ENCODE measurements around the gene DMRTC2.

DMRTC2 gene

GRCh38 chr19:41890936-41891335 lies 46.1 kb downstream of the DMRTC2 start:
- DNase-seq (ENCODE audit: low read depth) = no peak

DNA sequence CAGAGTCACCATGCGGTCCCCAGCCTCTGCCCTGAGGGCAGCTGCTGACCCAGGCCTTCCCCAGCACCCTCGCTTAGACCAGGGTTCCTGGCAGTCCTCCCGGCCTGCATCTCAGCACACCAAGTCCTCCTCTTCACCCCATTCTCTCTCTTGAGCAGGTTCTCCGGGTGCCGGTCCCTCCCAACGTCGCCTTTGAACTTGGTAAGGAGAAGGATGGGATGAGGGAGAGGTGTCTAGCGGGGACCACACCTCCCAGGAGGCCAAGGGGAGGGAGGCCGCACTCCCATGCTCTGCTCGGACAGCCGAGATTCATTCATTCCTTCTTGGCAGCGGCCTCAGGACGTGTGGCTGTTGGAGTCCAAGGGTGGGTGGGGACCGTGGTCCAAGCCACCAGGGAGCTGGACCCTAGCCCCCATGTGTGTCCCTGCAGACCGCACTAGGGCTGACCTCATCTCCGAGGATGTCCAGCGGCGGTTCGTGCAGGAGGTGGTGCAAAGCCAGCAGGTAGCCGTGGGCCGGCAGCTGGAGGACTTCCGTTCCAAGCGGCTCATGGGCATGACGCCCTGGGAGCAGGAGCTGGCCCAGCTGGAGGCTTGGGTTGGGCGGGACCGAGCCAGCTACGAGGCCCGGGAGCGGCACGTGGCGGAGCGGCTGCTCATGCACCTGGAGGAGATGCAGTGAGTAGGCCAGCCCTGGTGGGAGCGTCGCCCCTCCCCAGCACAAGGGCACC lies 47.5 kb downstream of the DMRTC2 start:
- DNase-seq (ENCODE audit: low read depth) = no peak

- no peak for DNase-seq (ENCODE audit: low read depth)
These were observed 49.1 kb downstream of the DMRTC2 start for GRCh38 chr19:41893899-41894298.

GRCh38 chr19:41894350-41894749 lies 49.5 kb downstream of the DMRTC2 start:
- DNase-seq (ENCODE audit: low read depth) = no peak

DNA sequence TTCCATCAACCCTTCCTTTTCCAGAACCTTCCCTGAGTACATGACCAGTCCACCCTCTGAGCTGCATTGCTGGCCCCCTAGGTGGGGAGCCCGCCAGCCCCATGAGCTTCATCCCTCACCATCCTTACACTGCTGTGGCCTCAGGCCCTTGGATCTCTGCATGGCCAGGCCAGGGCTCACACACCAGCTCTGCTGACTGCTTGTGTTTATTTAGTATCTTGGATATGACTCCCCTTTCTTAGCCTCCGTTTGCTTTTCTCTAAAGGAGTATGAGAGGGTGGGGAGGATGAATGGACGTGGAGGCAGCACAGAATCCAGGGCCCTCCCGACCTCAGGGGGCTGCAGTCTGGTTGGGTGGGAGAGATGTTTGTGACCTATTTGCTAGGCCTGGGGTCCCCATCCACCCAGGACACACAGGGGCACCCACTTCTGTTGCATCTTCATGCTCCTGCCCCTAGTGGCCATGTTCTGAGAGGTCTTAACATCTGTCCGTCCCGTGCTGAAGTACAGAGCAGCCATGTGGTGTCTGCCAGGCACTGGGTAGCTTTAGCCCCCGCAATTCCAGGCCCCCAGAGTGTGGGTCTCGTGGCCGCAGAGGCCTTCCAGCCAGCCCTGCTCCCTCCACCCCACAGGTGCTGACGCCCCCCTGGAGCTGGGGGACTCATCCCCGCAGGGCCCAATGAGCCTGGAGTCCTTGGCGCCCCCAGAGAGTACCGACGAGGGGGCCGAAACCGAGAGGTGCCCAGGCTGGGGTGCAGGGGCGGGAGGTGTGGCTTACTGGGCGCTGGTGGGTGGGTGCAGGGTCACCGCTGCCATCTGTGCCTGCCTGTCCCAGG lies 51.1 kb downstream of the DMRTC2 start:
- no peak for DNase-seq (ENCODE audit: low read depth)

GRCh38 chr19:41896581-41896942 lies 51.7 kb downstream of the DMRTC2 start:
- no peak for DNase-seq (ENCODE audit: low read depth)

GRCh38 chr19:41897181-41897580 lies 52.3 kb downstream of the DMRTC2 start:
- no peak for DNase-seq (ENCODE audit: low read depth)

GRCh38 chr19:41897820-41898219 lies 53.0 kb downstream of the DMRTC2 start:
- DNase-seq (ENCODE audit: low read depth) = no peak

- no peak for DNase-seq (ENCODE audit: low read depth)
These were observed 53.4 kb downstream of the DMRTC2 start for GRCh38 chr19:41898235-41898634.
